ENCODE data around the gene RIMKLB. TPM values are rescaled to one million over a fixed set of nuclear protein-coding genes. Genes with fewer than 3 reads are reported as not detected.

RIMKLB gene
- total RNA-seq, 1 donor from 2014 or later: 30.0 TPM

GRCh38 chr12:8695116-8695515 lies 2.7 kb upstream of the RIMKLB start:
- TF ChIP-seq CTCF (IDR thresholded peaks at IDR 0.05; ENCODE audit: insufficient read depth, low read length, poor library complexity, severe bottlenecking): no peak
- no peak for DNase-seq (ENCODE audit: low read depth)
- no peaks in the 10 kb centered on the region for H3K36me3 ChIP-seq (ENCODE audit: control insufficient read depth, insufficient read depth, low read length)
- H3K27me3 ChIP-seq (ENCODE audit: control insufficient read depth, insufficient read depth, low read length): no peaks in the 10 kb centered on the region
- H3K4me3 ChIP-seq (ENCODE audit: low read depth, low read length): no peak overlapping the region

- no peak for TF ChIP-seq CTCF (IDR thresholded peaks at IDR 0.05; ENCODE audit: insufficient read depth, low read length, poor library complexity, severe bottlenecking)
- no peaks in the 10 kb centered on the region for H3K27me3 ChIP-seq (ENCODE audit: control insufficient read depth, insufficient read depth, low read length)
- H3K4me3 ChIP-seq (ENCODE audit: low read depth, low read length): peak overlapping the region; percentile 95
- no peaks in the 10 kb centered on the region for H3K36me3 ChIP-seq (ENCODE audit: control insufficient read depth, insufficient read depth, low read length)
- DNase-seq (ENCODE audit: low read depth): no peak
These were observed 1.2 kb upstream of the RIMKLB start for GRCh38 chr12:8696442-8697090.

- no peak for TF ChIP-seq CTCF (IDR thresholded peaks at IDR 0.05; ENCODE audit: insufficient read depth, low read length, poor library complexity, severe bottlenecking)
- Histone ChIP-seq H3K36me3 (ENCODE audit: control insufficient read depth, insufficient read depth, low read length) (no peaks in the 10 kb centered on the region), H3K27me3 (ENCODE audit: control insufficient read depth, insufficient read depth, low read length) (no peaks in the 10 kb centered on the region), H3K4me3 (ENCODE audit: low read depth, low read length) (peak overlapping the region; percentile 95)
- no peak for DNase-seq (ENCODE audit: low read depth)
These were observed 693 bp upstream of the RIMKLB start for GRCh38 chr12:8697120-8697475.

GRCh38 chr12:8698132-8698851 lies 501 bp downstream of the RIMKLB start:
- no peaks in the 10 kb centered on the region for H3K36me3 ChIP-seq (ENCODE audit: control insufficient read depth, insufficient read depth, low read length)
- TF ChIP-seq CTCF (IDR thresholded peaks at IDR 0.05; ENCODE audit: insufficient read depth, low read length, poor library complexity, severe bottlenecking): no peak
- no peak for DNase-seq (ENCODE audit: low read depth)
- H3K4me3 ChIP-seq (ENCODE audit: low read depth, low read length): peak overlapping the region; percentile 95
- H3K27me3 ChIP-seq (ENCODE audit: control insufficient read depth, insufficient read depth, low read length): no peaks in the 10 kb centered on the region

GRCh38 chr12:8698879-8699278 lies 1.1 kb downstream of the RIMKLB start:
- DNase-seq (ENCODE audit: low read depth): no peak
- TF ChIP-seq CTCF (IDR thresholded peaks at IDR 0.05; ENCODE audit: insufficient read depth, low read length, poor library complexity, severe bottlenecking): no peak

More at GRCh38 chr12:8698879-8699278, 1.1 kb downstream of the RIMKLB start:
- H3K36me3 ChIP-seq (ENCODE audit: control insufficient read depth, insufficient read depth, low read length): no peaks in the 10 kb centered on the region
- peak overlapping the region; percentile 95 for H3K4me3 ChIP-seq (ENCODE audit: low read depth, low read length)
- no peaks in the 10 kb centered on the region for H3K27me3 ChIP-seq (ENCODE audit: control insufficient read depth, insufficient read depth, low read length)

Data from kidney epithelial cell (primary cell).